Epithelial cell of proximal tubule (primary cell): ENCODE measurements around the gene LPIN2. TPM values are rescaled to one million over a fixed set of nuclear protein-coding genes. Genes with fewer than 3 reads are reported as not detected.

Source experiments
- DNase-seq: peaks from one replicate; pipeline ENCODE4 v3.0.0-alpha.2; 2011; ENCODE audit warnings: low read depth
- H3K4me3 ChIP-seq: 2 replicates; pipeline ENCODE4 v1.5.1; 2011; ENCODE audit warnings: low read depth, mild to moderate bottlenecking, low read length
- total RNA-seq: library from RNA; depleted of rRNA; stranded (reverse); fragments of >200 nt; gene quantifications from 2 replicates; pipeline ENCODE4 v1.2.3, GENCODE V29; 2015
- TF ChIP-seq, protein P1 (sequence below): conservative IDR thresholded peaks from 2 replicates; pipeline ENCODE4 v1.5.1; 2012; ENCODE audit warnings: low read depth, mild to moderate bottlenecking, low read length

Gene LPIN2
- total RNA-seq, 1 donor from 2014 or later: 18.2 TPM

DNA sequence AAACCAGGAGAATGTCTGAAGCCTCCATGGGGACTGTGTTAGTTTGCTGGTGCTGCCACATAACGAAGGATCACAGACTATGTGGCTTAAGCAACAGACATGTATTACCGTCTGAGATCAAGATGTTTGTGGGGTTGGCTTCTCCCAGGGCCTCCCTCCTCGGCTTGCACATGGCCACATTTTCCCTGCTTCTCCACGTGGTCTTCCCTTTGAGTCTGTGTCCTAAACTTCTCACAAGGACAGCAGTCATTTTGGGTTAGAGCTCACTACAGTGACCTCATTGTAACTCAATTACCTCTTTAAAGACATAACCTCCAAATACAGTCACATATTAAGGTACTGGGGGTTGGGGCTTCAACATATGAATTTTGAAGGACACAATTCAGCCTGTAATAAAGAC is 44.6 kb upstream of the LPIN2 start:
- DNase-seq: no peak
- TF ChIP-seq, protein P1, sequence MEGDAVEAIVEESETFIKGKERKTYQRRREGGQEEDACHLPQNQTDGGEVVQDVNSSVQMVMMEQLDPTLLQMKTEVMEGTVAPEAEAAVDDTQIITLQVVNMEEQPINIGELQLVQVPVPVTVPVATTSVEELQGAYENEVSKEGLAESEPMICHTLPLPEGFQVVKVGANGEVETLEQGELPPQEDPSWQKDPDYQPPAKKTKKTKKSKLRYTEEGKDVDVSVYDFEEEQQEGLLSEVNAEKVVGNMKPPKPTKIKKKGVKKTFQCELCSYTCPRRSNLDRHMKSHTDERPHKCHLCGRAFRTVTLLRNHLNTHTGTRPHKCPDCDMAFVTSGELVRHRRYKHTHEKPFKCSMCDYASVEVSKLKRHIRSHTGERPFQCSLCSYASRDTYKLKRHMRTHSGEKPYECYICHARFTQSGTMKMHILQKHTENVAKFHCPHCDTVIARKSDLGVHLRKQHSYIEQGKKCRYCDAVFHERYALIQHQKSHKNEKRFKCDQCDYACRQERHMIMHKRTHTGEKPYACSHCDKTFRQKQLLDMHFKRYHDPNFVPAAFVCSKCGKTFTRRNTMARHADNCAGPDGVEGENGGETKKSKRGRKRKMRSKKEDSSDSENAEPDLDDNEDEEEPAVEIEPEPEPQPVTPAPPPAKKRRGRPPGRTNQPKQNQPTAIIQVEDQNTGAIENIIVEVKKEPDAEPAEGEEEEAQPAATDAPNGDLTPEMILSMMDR: no peak
- H3K4me3 ChIP-seq: no peak overlapping the region

DNA sequence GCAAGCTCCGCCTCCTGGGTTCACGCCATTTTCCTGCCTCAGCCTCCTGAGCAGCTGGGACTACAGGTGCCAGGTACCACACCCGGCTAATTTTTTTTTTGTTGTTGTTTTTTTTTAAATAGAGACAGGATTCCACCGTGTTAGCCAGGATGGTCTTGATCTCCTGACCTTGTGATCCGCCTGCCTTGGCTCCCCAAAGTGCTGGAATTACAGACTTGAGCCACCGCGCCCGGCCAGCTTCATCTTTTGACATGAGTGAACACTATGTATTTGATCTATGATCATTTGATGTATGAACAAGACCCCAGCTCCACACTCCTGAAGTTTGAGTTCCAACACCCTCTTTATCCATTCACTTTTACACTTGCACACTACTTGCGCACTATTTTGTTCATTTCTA is 43.4 kb upstream of the LPIN2 start:
- no peak for DNase-seq
- H3K4me3 ChIP-seq: no peak overlapping the region
- TF ChIP-seq, protein P1: no peak

DNA sequence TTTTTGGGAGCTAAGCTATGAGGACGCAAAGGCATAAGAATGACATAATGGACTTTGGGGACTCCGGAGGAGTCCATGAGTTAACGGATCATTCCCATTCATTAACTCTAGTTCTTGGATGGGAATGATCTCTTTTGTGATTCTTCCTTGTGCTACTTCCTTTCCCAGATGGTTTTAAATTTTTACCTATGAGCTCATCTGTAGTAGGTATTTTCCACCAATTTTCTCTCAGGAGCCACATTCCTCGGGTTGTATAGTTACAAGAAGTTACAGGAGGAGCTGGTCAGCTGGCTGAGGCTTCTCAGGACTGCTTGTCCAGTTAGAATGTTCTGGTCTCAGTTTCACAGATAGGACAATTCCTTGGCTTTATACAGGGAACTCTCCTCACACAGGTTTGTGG is 42.9 kb upstream of the LPIN2 start:
- peak overlapping the region; percentile 17 for H3K4me3 ChIP-seq
- peak; percentile 78 for DNase-seq
- TF ChIP-seq, protein P1: no peak

DNA sequence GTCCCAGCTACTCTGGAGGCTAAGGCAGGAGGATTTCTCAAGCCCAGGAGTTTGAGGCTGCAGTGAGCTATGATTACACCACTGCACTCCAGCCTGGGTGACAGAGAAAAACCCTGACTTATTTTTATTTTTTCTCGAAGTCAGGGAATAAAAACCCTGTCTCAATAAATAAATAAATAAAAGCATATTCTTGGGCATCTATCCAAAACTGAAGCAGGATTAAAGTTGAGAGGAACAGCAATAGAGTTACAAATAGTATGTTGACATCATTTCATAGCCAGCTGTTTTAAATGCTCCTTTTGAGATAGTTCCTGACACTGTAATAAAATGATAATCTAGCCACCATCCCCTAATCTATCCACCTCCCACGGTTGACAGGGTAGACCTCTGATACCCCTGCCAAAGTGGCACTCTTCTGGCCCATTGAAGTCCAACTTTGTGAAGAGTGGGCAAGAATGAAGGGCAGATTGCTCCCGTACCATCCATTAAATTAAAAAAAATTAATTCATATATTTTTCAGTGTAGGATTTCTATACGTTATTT is 42.3 kb upstream of the LPIN2 start:
- no peak for DNase-seq
- TF ChIP-seq, protein P1: no peak
- H3K4me3 ChIP-seq: no peak overlapping the region

DNA sequence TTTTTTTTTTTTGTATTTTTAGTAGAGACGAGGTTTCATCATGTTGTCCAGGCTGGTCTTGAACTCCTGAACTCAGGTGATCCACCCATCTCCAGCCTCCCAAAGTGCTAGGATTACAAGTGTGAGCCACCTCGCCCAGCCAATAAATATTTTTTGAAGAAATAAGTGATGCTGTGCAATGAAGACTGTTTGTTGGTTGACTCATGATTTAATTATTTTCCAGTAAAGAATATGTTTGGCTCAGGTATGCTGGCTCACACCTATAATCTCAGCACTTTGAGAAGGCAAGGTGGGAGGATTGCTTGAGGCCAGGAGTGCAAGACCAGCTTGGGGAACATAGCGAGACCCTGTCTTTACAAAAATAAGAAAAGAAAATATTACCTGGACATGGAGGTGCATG is 41.8 kb upstream of the LPIN2 start:
- TF ChIP-seq, protein P1: no peak
- H3K4me3 ChIP-seq: no peak overlapping the region
- no peak for DNase-seq

DNA sequence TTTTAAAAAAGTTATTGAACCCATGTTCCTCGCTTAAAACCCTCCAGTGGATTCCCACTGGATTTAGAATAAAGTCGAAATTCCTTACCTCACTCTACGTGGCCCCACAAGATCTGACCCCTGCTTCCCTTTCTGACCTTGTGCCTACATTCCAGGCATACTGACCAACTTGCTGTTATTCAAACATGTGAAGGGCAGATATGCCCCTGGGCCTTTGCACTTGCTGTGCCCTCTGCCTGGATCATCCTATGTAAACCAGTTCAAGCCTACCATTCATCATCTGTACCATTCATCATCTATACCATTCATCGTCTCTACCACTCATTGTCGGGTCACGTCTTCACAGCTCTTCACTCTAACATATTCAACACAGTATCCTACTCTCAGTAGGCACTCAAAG is 41.3 kb upstream of the LPIN2 start:
- TF ChIP-seq, protein P1: no peak
- no peak overlapping the region for H3K4me3 ChIP-seq
- DNase-seq: no peak

DNA sequence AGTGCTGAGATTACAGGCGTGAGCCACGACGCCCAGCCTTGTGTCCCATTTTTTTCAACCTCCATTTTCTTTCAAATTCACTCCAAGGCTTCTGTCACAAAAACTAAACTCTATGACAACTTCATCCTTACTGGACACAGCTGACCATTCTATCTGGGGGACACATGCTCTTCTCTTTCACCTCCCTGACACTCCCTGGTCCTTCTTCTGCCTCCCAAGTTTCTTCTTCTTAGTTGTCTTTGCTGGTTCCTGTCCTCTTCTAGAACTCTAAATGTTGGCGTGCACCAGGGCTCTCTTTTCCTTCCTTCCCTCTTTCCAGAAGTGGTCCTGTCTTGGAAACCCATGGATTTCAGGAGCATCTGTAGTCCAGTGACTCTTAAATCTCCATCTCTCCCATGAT is 40.1 kb upstream of the LPIN2 start:
- no peak overlapping the region for H3K4me3 ChIP-seq
- TF ChIP-seq, protein P1: no peak
- DNase-seq: no peak
